22Rv1 (cell line): ENCODE data around the gene ZNF320.

Experiments
- H3K27ac ChIP-seq: fragments of 450-650 bp; 2 replicates; pipeline ENCODE4 v1.5.1; 2017

ZNF320 gene

GRCh38 chr19:52856540-52857377 lies 40.7 kb downstream of the ZNF320 start:
- peak overlapping the region; percentile 40; the same call in 1 of the 2 replicates for H3K27ac ChIP-seq
